B cell (primary cell): ENCODE data around the gene ZNF749.

Experiments
- CTCF ChIP-seq: fragments of 200-600 bp; IDR thresholded peaks from one replicate; pipeline ENCODE4 v1.8.0; 2022; ENCODE audit warnings: antibody characterized with exemption, mild to moderate bottlenecking
- EZH2 ChIP-seq: IDR thresholded peaks from 2 replicates; pipeline ENCODE4 v1.6.1; 2012; ENCODE audit warnings: borderline replicate concordance, low read depth, mild to moderate bottlenecking, moderate library complexity, low read length; ENCODE audit not compliant: insufficient read depth, poor library complexity, severe bottlenecking

DNA sequence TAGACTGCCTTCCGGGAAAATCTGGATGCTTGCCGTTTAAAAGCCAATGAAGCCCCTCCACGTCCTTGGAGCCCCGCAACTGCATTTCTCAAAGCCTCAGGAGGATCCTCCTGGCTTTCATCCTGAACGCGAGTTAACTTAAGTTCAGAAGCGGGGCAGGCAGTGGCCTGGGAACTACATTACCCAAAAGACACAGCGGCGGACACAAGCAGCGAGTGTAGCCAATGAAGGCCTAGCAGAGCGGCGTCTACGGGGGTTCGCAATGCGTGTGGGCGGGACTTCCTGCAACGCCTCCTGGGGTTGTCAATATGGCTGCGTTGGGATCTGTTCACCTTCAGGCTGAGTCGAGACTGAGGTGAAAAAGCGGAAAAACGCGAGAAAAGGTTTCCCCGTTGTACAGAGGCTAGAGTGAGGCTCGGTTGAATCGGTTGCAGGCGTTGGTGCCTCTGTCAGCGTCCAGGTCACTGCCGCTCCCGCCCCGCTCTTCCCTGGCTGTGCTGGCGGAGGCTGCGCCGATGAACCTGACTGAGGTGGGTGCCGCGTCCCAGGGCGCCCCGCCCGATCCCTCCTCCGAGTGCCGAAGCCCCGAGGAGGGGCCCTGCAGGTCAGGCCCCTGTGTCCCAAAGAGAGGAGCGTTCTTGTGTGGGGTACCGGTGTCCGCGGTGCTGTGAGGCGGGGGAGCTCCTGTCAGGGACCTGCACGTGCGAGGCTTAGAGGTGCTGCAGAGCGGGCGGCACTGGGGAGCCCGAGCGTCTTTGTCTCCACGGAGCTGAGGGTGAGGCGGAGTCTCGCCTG, 24.1 kb upstream of the ZNF749 start, which contains the start of gene ZNF17:
- TF ChIP-seq CTCF = no peak
- TF ChIP-seq EZH2 = no peak
